Cardiac muscle cell (in vitro differentiated cells and primary cell): ENCODE results near the gene PDE8A. TPM values are rescaled to one million over a fixed set of nuclear protein-coding genes. Genes with fewer than 3 reads are reported as not detected.
"Not testable (repeated sequence)": the region's sequence is repeated elsewhere in the genome, so short reads cannot be mapped to it uniquely, and the experiment has no call there.

Source experiments
- DNase-seq, 2 donors: peaks; one replicate each; pipeline versions ENCODE4 v3.0.0 to v3.0.0-alpha.2; 2010 to 2017; ENCODE audit warnings: low read depth in 1 of 2, low spot score in 1 of 2
- H3K27ac ChIP-seq: fragments of 200-600 bp; sonication (generic); 2 replicates; pipeline ENCODE4 v1.5.1; 2016
- H3K27me3 ChIP-seq: fragments of 200-600 bp; sonication (generic); 2 replicates; pipeline ENCODE4 v1.6.0; 2016; ENCODE audit warnings: control low read depth
- H3K36me3 ChIP-seq: fragments of 200-600 bp; sonication (generic); 2 replicates; pipeline ENCODE4 v1.5.1; 2016; ENCODE audit warnings: control low read depth
- H3K4me1 ChIP-seq: fragments of 200-600 bp; sonication (generic); 2 replicates; pipeline ENCODE4 v1.8.1; 2017; ENCODE audit warnings: low read depth, mild to moderate bottlenecking, mixed run types
- H3K4me3 ChIP-seq: fragments of 200-600 bp; sonication (generic); 2 replicates; pipeline ENCODE4 v1.5.1; 2016; ENCODE audit warnings: mild to moderate bottlenecking
- H3K9me3 ChIP-seq: fragments of 200-600 bp; sonication (generic); 2 replicates; pipeline ENCODE4 v1.5.1; 2017; ENCODE audit warnings: low read depth, mild to moderate bottlenecking, control low read depth
- CTCF ChIP-seq: IDR thresholded peaks from 2 replicates; pipeline ENCODE4 v1.5.1; 2012; ENCODE audit warnings: low read depth, mild to moderate bottlenecking, low read length
- polyA plus RNA-seq: library from polyadenylated mRNA; unstranded; fragments of >200 nt; fragmentation: Nextera tagmentation; extraction: Ambion mirVana; gene quantifications from 2 replicates; pipeline ENCODE4 v1.2.1, GENCODE V29; 2016
- total RNA-seq: library from RNA; depleted of rRNA; stranded (reverse); fragments of >200 nt; gene quantifications from 2 replicates; pipeline ENCODE4 v1.2.3, GENCODE V29; 2016

Gene PDE8A
- total and polyA plus RNA-seq, 2 experiments from 2014 or later = 10.2 to 26.8 TPM

DNA sequence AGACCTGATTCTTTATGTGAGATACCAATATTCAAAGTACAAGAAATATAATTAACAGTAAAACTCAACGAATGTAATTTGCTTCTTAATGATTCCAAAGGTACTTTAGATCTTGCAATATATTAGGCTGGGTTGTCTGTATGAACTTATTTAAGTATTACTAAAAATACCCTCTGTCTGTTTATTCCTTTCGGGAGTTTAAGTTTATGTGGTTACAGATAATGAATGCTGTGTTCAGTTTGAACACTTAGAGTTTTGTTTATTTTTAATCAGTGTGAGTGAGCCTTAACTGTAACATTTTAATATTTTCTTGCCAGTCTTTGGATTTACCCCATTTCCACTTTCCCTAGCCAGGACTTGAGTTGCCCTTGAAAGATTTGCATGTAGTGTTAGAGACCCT is 3.5 kb downstream of the PDE8A start:
- no peak for TF ChIP-seq CTCF
- DNase-seq = no peak
- H3K4me1 ChIP-seq = peaks cover 18% of the 10 kb centered on the region
- H3K36me3 ChIP-seq = no peaks in the 10 kb centered on the region
- peaks cover 18% of the 10 kb centered on the region for H3K27me3 ChIP-seq
- no peak overlapping the region for H3K4me3 ChIP-seq
- H3K9me3 ChIP-seq = no peaks in the 10 kb centered on the region
- no peak overlapping the region for H3K27ac ChIP-seq

GRCh38 chr15:84987351-84987750 is 5.7 kb downstream of the PDE8A start:
- H3K9me3 ChIP-seq, H3K4me3 ChIP-seq, DNase-seq, H3K27ac ChIP-seq, H3K36me3 ChIP-seq: not testable (repeated sequence)
- Histone ChIP-seq H3K27me3 (peaks cover 13% of the 10 kb centered on the region), H3K4me1 (peaks cover 18% of the 10 kb centered on the region)

DNA sequence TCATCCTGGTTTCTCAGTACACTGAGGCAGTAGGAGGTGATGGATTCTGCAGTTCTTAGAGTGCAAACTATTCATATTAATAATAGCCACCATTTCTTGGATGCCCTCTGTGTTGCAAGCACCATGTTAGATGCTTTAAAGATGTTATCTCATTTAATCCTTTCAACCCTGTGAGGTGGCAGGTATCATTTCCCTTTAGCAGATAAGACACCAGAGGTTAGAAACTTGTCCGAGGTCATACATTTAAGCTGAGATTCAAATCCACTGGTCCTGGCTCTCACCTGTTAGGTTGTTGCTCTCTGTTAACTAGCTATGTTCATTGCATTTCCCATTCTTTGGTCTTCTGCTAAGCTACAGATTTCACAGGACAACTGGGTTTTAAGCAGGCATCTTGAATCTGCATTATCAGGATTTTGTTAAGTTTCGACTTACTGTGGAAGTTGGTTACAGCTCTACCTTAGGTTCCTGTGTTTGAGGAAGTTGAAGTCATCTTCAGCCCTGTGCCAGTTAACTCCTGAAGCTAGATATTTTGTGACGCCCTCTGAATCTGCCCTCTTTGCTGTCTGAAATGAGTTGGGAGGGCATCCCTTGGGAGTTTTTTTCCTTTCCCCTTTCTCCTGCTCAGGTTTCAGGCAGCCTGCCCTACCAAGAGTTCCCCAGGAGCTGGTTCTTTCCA is 6.4 kb downstream of the PDE8A start:
- peaks cover 18% of the 10 kb centered on the region for H3K4me1 ChIP-seq
- H3K27me3 ChIP-seq = peaks cover 6% of the 10 kb centered on the region
- no peak overlapping the region for H3K27ac ChIP-seq
- H3K9me3 ChIP-seq = no peaks in the 10 kb centered on the region
- no peak for TF ChIP-seq CTCF
- no peak overlapping the region for H3K4me3 ChIP-seq
- DNase-seq = no peak
- no peaks in the 10 kb centered on the region for H3K36me3 ChIP-seq

GRCh38 chr15:84988909-84989644 is 7.4 kb downstream of the PDE8A start:
- DNase-seq = no peak
- Histone ChIP-seq H3K4me1 (peaks cover 18% of the 10 kb centered on the region), H3K27ac (no peak overlapping the region), H3K9me3 (no peaks in the 10 kb centered on the region), H3K27me3 (no peaks in the 10 kb centered on the region), H3K4me3 (no peak overlapping the region), H3K36me3 (no peaks in the 10 kb centered on the region)
- no peak for TF ChIP-seq CTCF

GRCh38 chr15:84990507-84990906 is 8.9 kb downstream of the PDE8A start:
- no peaks in the 10 kb centered on the region for H3K27me3 ChIP-seq
- no peaks in the 10 kb centered on the region for H3K36me3 ChIP-seq
- peaks cover 7% of the 10 kb centered on the region for H3K4me1 ChIP-seq
- TF ChIP-seq CTCF = no peak
- H3K9me3 ChIP-seq = no peaks in the 10 kb centered on the region
- no peak overlapping the region for H3K4me3 ChIP-seq
- no peak for DNase-seq
- no peak overlapping the region for H3K27ac ChIP-seq

GRCh38 chr15:84991014-84991712 is 9.5 kb downstream of the PDE8A start:
- no peak for DNase-seq
- Histone ChIP-seq H3K4me1 (peaks cover 3% of the 10 kb centered on the region), H3K4me3 (no peak overlapping the region), H3K27me3 (no peaks in the 10 kb centered on the region), H3K36me3 (no peaks in the 10 kb centered on the region), H3K9me3 (no peaks in the 10 kb centered on the region), H3K27ac (no peak overlapping the region)
- no peak for TF ChIP-seq CTCF
